Stimulated activated CD4-positive, alpha-beta T cell treated with anti-CD3 and anti-CD28 coated beads, TNF-alpha, amount 100 ng/mL, for 24 hours (primary cell): ENCODE results near the gene RIN2.
"Not testable (repeated sequence)": the region's sequence is repeated elsewhere in the genome, so short reads cannot be mapped to it uniquely, and the experiment has no call there.

Experiments
- DNase-seq, 3 experiments: peaks; one replicate each; pipeline ENCODE4 v3.0.0-alpha.2; 2020; ENCODE audit warnings: low read depth in 3 of 3

Gene RIN2

DNA sequence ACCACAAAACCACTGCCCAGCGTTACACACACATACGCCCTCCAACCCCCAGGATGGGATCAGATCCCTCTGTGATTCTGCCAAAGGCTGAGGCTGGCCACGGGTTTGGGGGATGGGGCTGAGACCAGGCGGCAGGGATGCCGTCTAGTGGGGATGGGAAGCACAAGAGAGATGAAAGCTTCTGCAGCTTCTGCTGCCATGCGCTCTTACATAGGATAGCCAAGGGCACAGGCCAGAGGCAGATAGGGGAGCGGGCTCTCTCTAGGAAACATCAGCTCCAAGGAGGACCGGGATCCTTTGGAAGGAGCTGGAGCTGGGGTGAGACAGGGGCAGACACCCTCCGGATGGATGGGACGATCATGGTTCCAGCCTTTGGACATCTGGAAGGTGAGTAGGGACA is 18.7 kb upstream of the RIN2 start:
- DNase-seq = no peak

GRCh38 chr20:19740512-19740911 is 17.5 kb upstream of the RIN2 start:
- DNase-seq = no peak

- DNase-seq = no peak
Observed at GRCh38 chr20:19741924-19742323, 16.1 kb upstream of the RIN2 start.

GRCh38 chr20:19742974-19743639 is 15.0 kb upstream of the RIN2 start:
- no peak for DNase-seq

GRCh38 chr20:19743640-19743995 is 14.4 kb upstream of the RIN2 start:
- no peak for DNase-seq

DNA sequence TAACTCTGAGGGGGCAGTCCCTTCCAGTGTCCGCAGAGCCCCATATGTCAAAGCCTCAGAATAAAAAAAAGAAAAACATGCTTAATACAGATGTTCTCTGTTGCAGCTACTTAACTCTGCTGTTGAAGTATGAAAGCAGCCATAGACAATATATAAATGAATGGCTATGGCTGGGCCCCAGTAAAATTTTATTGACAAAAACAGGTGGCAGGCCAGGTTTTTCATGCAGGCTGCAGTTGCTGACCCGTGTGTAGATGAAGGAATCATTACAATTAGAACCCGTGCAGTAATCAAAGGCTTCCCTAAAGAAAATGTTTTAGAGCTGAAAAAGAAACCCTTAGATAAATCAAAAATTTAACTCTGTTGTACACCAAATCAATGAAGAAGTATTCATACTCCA is 13.0 kb upstream of the RIN2 start:
- no peak for DNase-seq

DNA sequence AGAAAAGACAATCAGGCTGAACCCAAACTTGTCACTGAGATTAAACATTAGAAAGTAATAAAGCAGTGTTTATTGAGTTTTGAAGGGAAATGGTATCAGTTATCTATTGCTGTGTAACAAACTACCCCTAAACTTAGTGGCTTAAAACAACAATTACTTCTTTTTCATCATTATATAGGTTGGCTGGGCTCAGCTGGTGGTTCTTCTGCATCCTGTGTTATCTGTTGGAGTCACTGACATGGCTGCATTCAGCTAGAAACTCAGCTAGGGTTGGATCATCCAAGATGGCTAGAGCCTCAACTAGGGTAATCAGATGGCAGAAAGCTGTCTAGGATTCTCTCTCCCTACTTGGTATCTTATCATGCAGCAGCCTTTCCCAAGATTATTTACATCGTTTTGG is 12.5 kb upstream of the RIN2 start:
- no peak for DNase-seq

- no peak for DNase-seq
Observed at GRCh38 chr20:19746396-19746795, 11.7 kb upstream of the RIN2 start.

DNA sequence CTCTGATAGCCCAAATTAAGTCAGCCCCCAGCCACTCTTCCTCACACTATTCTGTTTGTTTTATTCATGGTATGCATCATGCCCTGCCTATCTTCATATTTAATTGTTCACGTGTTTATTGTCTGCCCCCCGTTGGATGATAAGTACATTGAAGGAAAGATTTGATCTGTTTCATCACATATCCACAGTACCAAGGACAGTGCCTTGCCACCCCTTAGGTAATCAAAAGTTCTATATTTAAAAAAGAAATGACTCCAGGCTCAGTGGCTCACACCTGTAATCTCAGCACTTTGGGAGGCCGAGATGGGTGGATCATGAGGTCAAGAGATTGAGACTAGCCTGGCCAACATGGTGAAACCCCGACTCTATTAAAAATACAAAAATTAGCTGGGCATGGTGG is 10.2 kb upstream of the RIN2 start:
- DNase-seq = no peak

- DNase-seq = no peak
Observed at GRCh38 chr20:19748681-19749080, 9.4 kb upstream of the RIN2 start.

DNA sequence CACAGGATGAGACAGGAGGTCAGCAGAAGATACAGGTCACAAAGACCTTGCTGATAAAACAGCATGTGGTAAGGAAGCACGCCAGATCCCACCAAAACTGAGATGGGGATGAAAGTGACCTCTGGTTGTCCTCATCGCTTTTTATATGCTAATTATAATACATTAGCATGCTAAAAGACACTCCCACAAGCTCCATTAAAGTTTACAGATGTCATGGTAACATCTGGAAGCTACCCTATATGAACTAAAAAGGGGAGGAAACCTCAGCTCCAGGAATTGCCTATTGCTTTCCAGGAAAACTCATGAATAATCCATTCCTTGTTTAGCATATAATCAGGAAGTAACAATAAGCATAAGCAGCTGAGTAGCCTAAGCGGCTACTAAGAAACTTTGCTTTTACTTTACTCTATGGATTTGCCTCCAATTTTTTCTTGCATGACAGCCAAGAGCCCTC is 8.4 kb upstream of the RIN2 start:
- DNase-seq = no peak

- no peak for DNase-seq
Observed at GRCh38 chr20:19750101-19750606, 7.9 kb upstream of the RIN2 start.

- no peak for DNase-seq
Observed at GRCh38 chr20:19750907-19751636, 7.0 kb upstream of the RIN2 start.

DNA sequence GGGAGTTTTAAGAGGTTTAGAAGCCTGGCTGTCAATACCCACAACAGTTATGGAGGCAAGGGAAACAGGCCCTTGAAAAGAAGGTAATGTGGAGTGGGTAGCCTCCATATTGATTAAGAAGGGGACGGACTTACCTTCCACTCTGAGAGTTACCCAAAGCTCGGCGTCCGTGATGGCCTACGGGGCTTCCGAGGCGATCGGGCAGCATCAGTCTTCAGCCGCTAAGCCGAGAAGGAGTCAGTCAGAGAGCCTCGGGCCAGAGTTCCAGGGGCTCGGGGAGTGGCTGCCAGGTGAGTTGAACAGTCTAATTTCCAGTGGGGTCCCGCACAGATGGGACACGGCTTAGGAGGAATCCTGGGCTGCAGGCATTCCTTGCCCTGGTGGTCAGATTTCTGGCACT is 3.9 kb upstream of the RIN2 start:
- not testable (repeated sequence) for DNase-seq

GRCh38 chr20:19756761-19757486 is 1.1 kb upstream of the RIN2 start:
- DNase-seq = no peak

DNA sequence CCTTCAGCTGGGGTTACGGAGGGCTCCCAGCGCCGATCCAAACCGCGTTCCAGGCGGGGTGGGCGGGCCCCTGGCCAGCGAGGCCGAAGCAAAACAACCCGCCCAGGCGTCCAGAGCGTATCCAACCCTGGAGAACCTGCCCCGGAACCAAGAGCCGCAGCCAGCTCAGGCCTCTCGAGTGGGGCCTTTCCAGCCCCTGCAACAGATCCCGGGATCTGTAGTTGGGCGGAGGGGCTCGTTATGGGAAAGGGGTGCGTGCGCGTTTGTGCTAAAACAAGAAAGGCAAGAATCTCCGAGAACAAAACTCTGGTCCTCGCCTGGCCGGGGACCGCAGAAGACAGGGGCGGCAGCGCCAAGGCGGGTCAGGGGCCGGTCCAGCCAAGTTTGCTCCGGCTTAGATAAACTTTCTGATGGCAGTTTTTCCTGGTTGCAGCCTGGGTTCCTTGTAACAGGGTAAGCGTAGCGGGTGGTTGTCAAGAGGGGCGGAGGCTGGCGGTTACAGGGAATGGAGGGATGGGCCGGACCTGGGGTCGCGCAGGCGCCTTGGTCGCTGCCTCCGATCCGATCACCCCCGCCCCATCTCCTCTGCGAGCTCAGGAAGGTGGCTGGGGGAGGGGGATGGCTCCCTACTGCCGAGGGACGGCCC is 448 bp upstream of the RIN2 start:
- peak in 1 of 3 experiments; percentile 13 for DNase-seq

DNA sequence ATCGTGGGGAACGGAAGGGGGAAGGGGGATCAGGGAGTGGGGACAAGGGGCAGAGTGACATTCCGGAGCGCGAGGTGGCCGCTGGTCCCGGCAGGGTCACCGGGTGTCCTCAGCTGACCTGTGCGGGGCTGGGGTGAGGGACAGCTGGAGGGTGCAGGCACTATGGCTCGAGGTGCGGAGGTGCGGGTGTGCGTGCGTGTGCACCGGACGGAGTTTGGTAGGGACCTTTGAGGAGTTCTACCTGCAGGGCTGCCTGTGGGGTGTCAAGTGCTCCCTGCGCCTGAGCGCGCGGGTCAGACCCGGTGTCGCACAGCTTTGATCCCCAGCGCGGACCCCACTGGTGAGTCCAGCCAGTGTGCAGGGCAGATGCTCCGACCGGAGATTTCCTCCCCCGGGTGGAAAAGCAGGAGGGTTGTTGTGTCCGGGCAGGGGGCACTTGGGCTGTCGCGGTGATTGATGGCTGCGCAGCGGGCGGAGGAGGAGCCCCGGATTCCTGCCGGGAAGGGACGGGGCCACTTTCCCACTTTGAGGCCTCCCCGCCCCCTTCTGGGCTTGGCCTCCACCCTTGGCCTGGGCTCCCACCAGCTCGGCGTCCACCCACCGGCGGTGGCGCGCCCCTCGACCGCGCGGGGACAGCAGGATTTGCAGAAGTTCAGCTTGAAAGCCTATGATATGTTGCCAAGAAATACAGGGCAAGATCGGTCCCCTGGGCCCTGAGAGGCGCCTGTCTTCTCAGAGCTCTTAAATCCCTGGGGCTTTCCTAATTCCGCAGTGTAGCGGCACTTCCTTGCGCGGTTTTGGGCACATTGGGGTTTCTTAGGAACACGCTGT is 658 bp downstream of the RIN2 start:
- DNase-seq = no peak

- no peak for DNase-seq
Observed at GRCh38 chr20:19760371-19760721, 2.3 kb downstream of the RIN2 start.

GRCh38 chr20:19761326-19761725 is 3.3 kb downstream of the RIN2 start:
- DNase-seq = no peak

- no peak for DNase-seq
Observed at GRCh38 chr20:19761841-19762240, 3.8 kb downstream of the RIN2 start.

- DNase-seq = no peak
Observed at GRCh38 chr20:19764207-19764606, 6.1 kb downstream of the RIN2 start.
